ENCODE measurements around the gene PAM.

The PAM gene

DNA sequence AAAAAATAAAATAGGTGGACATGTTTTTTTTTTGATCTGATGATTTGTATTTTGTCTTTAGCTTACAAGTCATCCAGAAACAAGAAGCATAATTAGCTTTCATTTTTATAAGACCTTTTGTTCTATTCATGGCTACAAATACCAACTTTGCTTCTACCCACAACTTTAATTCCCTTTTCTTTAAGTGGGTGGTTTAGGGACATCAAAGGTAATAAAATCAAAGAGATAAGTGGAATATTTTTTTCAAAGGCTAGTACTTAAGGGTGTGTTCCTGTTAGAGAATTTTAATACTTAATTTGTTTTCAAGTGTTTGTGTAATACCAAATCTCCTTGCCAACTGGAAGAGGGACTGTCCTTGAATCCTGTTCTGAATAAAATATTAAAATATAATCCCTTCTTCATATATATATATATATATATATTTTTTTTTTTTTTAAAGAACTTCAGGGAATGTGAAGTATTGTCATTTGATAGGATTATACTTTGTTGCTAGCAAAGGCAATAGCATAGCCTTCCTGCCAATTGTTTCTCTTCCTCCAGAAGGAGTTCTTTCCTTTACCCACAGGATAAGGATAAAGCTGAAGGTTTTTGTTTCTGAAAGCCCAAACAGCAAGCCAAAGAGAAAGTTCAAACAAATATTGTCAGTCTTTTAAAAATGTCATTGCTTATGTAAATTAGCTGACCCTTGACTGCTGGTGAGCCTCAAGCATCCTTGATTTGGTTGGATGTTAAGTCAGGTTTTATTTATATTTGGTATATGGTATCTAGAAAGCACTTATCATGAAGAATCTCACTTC lies 108.9 kb downstream of the PAM start:
- FAIRE-seq, result no peak

DNA sequence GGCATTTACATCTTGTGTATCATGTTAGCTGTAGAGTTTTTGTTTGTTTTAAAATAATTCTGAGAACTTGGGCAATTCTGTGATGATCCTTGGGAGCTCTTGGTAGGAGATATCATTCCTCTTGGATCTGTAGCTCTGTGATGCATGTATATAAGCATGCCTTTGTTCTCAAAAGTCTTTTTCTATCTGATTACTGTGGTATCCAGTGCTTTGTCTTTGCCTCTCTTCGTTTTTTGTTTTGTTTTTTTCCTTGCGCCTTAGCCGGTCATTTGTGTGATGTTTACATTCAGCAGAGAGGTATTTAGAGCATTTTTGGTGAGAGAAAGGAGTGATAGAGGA lies 110.0 kb downstream of the PAM start:
- no peak for FAIRE-seq

DNA sequence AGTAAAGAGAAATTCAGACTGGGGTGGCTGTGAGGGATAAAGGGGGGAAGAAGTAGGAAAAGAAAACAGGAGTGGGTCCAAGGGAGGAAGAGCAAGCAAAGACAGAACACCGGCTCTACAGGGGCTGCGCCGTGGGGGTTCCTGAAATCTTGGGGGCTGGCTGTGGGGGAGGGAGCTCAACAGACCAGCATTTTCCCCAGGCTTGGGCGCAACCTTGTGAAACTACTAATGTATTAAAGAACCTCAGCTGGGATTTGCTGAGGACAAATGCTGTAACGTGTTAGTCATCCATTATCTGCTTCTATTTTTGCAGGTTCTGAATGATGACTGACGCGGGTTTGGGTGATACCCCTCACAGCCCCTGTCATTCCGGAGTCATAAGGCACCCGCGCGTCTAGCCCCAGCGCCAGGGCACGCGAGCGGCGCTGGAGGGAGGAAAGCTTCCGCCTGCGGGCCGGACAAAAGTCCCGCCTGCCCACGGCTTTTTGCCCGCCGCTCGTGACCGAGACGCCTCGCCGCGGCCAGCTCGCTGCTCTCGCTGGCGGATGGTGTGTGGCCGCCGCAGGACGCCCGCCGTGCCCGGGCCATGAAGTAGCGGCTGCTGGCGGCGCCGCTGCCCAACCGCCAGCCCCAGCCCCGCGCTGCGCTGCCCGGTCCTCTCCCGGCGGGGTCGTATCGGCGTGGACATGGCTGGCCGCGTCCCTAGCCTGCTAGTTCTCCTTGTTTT lies 110.6 kb downstream of the PAM start:
- FAIRE-seq, result no peak

- FAIRE-seq, result peak; percentile 51
These were observed 111.1 kb downstream of the PAM start for GRCh38 chr5:102866237-102866600.

DNA sequence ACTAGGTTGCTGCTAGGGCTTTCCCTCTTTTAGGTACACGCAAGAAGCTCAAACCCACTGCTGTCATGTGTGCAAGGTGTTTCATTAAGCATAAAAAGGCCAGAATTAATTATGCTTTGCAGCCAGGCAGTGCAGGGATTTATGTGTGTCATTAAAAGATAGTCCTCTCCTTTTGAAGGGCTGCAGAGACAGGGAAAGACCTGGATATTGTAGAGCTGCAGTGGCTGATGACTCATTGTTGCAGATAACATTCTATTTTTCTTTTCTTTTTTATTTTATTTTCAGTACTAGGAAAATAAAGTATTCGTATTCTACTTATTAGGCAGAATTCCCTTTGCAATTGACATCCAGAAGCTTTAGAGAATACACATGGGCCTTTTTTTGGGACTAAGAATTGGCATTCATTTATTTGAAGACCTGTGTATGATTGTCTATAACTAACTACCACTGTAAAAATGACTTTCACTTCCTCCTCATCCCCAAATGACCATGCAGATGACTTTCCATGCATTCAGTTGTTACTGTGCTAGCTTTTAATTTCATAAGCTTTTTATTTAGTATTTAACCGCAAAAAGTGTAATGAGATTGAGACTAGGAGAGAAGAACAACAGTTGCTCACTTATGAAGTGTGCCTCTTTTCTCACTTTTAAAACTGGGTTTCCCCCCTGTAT lies 113.0 kb downstream of the PAM start:
- FAIRE-seq, result peak; percentile 18

DNA sequence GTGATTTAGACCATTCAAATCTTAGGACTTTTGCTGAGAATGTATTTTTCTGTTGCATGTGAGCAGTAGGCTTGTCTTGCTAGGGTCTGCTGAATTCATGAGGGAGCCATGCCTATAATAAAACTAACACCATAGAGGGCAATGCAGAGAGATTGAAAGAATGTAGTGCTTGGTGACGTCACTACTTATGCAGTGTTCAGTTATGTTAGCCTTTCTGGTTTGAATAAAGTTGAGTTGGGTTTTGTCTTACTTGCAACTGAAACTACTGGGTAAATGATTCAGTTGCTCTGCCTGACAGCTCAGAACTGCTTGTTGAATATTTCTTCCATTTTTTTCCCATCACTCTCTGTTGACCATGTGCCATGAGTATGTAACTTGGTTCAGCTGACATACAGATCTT lies 114.1 kb downstream of the PAM start:
- no peak for FAIRE-seq

DNA sequence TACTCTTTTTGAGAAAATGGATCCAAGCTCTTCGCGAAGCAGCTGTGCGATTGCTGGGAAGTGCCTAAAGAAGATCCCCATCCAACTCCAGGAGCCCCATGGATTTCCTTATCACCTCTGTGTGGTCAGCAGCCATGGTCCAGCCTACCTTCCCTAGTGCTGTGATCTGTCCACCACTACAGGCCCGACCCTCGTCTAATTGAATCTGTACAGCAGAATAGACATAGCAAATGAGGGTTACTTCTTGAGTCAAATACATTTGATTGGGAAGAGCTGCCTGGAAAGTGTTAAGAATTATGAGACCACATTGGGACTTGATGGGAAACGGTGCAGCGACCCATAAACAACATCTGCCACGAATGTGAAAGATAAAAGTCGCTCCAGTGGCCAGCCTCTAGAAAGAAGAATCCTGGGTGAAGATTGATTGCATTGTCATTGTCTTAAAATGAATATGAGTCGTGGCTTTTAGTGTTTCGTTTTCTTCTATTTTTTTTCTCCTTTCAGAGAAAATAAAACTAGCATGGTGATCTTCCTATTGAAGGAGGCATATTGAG lies 118.4 kb downstream of the PAM start:
- FAIRE-seq, result no peak

GRCh38 chr5:102874054-102874453 lies 118.9 kb downstream of the PAM start:
- FAIRE-seq, result peak; percentile 87

DNA sequence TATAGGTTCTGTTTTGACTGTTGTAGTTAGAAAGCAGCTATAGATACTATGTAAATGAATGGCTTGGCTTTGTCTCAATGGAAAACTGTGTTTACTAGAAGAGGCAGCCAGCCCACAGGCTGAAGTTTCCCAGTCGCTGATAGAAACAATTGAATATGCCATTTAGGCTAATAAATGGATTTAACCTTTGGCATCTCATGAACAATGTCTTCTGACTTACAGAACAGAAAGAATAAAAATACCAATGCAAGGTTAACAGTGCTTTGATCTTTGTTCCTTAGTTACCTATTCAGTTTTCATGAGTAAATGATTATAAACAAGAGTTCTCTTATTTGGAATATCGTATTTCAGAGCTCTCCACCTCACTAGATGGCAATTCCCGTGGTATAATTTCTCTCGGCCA lies 120.6 kb downstream of the PAM start:
- peak; percentile 68 for FAIRE-seq

GRCh38 chr5:102876610-102877009 lies 121.5 kb downstream of the PAM start:
- FAIRE-seq, result no peak

GRCh38 chr5:102879741-102880140 lies 124.6 kb downstream of the PAM start:
- no peak for FAIRE-seq

GRCh38 chr5:102886586-102886985 lies 131.5 kb downstream of the PAM start:
- no peak for FAIRE-seq

GRCh38 chr5:102888483-102888882 lies 133.4 kb downstream of the PAM start:
- FAIRE-seq, result no peak

DNA sequence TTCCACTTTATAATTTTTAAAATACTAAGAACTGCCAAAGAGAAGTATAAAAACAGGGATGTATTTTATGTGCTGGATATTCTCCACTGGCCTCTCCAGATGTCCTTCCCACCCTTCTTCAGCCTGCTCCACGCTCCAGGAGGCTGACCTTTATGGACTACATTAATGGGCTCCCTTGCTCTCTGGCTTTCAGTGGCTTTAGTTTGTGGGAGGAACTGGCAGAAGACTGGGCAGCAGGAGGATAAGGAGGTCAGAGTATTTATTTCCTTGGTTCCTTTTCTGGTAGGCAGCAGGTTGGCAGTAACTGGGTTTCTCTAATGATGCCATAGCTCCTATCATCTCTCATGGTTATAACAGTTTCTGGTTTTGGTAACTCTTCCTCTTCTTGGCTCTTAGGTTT lies 133.9 kb downstream of the PAM start:
- no peak for FAIRE-seq

DNA sequence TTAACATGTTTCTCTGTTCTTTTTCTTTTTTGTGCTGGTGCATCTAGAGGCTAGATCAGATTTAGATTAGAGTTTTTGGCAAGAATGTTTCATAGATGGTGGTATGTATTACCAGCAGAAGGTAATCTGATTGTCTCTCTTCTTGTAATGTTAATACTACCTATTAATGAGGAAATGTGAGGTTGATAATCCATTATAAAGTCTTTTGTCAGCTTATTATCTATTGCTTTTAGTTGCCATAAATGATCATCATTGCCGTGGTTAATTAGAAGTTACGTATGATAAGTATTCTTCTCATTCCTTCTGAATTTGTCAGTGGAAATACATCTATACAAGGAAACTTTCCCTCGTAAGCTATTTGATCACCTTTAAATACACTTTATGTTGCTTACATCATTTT lies 135.0 kb downstream of the PAM start:
- no peak for FAIRE-seq

GRCh38 chr5:102891175-102891574 lies 136.1 kb downstream of the PAM start:
- peak; percentile 99 for FAIRE-seq

DNA sequence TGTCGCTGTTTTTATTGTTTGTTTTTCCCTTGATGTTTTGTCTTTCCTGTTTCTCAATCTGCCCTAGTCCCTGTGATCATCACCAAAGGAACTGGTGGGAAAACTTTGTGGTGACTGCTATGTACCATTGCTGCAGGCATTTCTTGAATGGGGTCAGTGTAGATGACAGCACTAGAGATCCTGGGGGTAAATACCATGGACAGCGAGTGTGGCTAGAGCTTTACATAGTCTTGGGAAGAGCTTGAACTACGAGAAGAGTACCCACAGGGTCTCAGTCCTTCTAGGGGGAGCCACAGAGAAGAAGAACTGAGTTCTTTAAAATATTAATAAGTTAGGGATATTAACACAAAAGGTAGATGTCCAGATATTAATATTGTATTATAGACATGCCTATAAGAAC lies 138.8 kb downstream of the PAM start:
- FAIRE-seq, result no peak

DNA sequence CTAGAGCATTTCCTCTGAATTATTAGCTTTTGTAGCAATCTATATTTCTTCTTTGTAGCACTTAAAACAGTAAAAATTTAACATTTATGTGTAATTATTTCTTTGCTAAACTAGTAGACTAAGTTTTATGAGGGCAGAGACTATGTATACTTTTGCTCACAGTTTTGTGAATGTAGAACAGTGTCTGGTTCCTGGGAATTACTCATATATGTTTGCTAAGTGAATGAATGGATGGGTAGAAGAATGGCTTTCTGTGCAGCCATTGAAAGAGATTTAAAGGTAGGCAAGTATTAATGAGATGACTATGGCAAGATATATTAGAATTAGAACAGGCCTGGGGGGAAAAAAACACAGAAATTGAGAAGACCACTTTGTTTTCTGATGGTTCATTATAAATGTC lies 140.1 kb downstream of the PAM start:
- FAIRE-seq, result no peak

- FAIRE-seq, result no peak
These were observed 140.9 kb downstream of the PAM start for GRCh38 chr5:102895976-102896375.

DNA sequence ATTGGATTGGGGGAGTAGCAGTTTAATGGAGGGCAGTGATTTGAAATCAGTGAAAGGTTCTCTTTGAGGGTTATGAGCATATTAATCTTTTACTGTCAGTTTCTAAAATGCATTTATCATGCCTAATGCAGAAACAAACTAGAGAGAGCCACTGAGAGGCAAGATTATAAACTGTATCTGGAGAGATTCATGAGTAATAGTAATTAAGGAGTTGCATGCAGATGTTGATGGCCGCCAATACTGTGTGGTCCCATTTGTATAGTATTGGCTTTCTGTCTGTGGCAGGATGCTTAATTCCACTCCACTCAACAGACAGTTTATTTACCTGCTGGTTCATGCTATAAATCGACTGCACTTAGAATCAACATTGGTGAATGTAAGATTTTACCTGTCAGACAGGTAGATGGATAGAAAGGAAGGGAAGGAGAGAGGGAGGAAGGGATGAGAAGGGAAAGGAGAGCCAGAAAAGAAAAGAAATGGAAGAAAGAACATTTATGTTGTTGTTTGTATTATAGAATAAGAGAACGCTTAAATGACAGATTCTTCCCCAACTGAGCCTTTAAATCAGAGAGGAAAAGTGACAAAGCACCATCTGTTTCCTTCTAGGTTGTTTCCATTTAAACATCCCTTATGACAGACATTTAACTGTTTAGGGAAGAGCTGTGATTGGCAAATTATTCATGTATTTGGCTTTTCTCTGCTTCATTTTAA lies 146.5 kb downstream of the PAM start:
- no peak for FAIRE-seq

GRCh38 chr5:102902135-102902448 lies 147.0 kb downstream of the PAM start:
- FAIRE-seq, result no peak

DNA sequence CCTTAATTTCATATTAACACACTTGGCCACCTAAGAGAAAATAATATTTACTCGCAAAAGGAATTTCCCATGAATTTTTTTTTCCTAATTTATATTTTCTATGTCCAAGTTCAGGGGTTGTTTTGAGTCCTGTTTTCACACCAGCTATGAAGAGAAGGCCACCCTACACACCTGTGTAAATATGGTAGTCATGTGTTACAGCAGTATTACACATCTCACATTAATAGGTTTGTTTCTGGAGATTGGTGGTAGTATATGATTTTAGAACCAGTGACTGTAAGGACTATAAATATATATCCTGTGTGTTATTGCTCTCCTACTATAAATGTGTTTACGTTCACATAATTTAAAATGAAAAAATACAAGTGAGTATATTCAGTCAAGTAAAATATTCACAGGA lies 147.5 kb downstream of the PAM start:
- FAIRE-seq, result no peak
